Activated CD4-positive, alpha-beta T cell treated with anti-CD3 and anti-CD28 coated beads, Interleukin-2, amount 10 ng/mL, durations not matched to agents 24 days and 14 days (primary cell): ENCODE data around the gene ADGRL3. TPM values are rescaled to one million over a fixed set of nuclear protein-coding genes. Genes with fewer than 3 reads are reported as not detected.
"Not testable (repeated sequence)": the region's sequence is repeated elsewhere in the genome, so short reads cannot be mapped to it uniquely, and the experiment has no call there.

Source experiments
- DNase-seq: peaks from one replicate; pipeline ENCODE4 v3.0.0; 2022
- H3K27ac Mint-ChIP-seq: one replicate; pipeline ENCODE4 v1.8.0; 2022; ENCODE audit warnings: mild to moderate bottlenecking, mixed read lengths
- H3K27me3 Mint-ChIP-seq: one replicate; pipeline ENCODE4 v1.8.0; 2022; ENCODE audit warnings: mixed read lengths
- H3K36me3 Mint-ChIP-seq: one replicate; pipeline ENCODE4 v1.8.0; 2022; ENCODE audit warnings: low read depth, mild to moderate bottlenecking, mixed read lengths
- H3K4me1 Mint-ChIP-seq: one replicate; pipeline ENCODE4 v1.8.0; 2021; ENCODE audit warnings: mixed read lengths
- H3K4me3 Mint-ChIP-seq: one replicate; pipeline ENCODE4 v1.8.0; 2022; ENCODE audit warnings: mild to moderate bottlenecking, moderate library complexity, mixed read lengths
- H3K9me3 Mint-ChIP-seq: one replicate; pipeline ENCODE4 v1.8.0; 2021; ENCODE audit warnings: mixed read lengths
- intact Hi-C: fragments of 100-400 bp; cut with micrococcal nuclease; formaldehyde crosslinking; loops from one replicate; pipeline ENCODE4 v1.15.1; 2023
- total RNA-seq: library from RNA; stranded (reverse); gene quantifications from 2 replicates; pipeline ENCODE4 v1.2.3, GENCODE V29; 2022

ADGRL3 gene
- total RNA-seq, 1 donor from 2014 or later, result not detected

GRCh38 chr4:61318431-61318830, 118.3 kb downstream of the ADGRL3 start:
- Mint-ChIP-seq H3K4me1 (no peaks in the 10 kb centered on the region), H3K4me3 (no peak overlapping the region), H3K36me3 (no peaks in the 10 kb centered on the region), H3K27ac (no peak overlapping the region), H3K27me3 (no peaks in the 10 kb centered on the region), H3K9me3 (no peaks in the 10 kb centered on the region)
- DNase-seq, result no peak
- intact Hi-C loops, result no loop called here

DNA sequence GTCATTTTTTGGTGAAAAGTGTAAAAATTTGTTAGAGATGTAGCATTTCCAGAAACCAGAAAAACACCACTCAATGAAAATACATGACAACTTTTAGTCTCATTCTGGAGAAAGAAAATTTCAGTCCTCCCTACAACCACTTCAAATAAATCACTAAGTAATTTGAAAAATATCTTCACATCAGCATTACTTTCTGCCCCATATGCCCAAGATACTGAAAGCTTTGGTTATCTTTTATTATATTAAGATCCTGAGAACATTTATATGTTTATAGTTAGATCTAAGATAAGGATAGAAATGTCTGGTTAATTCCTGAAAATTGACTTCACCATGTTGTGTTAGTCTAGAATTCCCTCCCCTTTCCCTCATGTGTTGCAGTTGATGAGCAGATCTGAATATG, 119.0 kb downstream of the ADGRL3 start:
- no peak overlapping the region for H3K4me3 Mint-ChIP-seq
- H3K27me3 Mint-ChIP-seq, result no peaks in the 10 kb centered on the region
- no peak for DNase-seq
- no peaks in the 10 kb centered on the region for H3K4me1 Mint-ChIP-seq
- no peaks in the 10 kb centered on the region for H3K36me3 Mint-ChIP-seq
- no peak overlapping the region for H3K27ac Mint-ChIP-seq
- intact Hi-C loops, result no loop called here
- H3K9me3 Mint-ChIP-seq, result no peaks in the 10 kb centered on the region

DNA sequence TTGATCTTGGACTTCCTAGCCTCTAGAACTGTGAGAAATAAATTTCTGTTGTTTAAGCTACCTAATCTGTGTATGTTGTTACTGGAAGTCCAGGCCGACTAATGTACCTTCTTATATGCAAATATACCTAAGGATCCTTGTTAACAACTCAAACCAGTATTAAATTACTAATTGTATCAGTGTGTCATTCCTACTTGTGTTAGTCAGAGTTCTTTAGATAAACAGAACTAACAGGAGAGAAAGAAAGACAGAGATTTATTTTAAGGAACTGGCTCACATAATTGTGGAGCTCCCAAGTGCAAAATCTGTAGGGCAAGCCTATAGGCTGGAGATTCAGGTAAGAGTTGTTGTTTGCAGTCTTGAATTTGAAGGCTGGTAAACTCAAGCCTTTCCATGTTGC, 120.0 kb downstream of the ADGRL3 start:
- H3K27ac Mint-ChIP-seq, result no peak overlapping the region

DNA sequence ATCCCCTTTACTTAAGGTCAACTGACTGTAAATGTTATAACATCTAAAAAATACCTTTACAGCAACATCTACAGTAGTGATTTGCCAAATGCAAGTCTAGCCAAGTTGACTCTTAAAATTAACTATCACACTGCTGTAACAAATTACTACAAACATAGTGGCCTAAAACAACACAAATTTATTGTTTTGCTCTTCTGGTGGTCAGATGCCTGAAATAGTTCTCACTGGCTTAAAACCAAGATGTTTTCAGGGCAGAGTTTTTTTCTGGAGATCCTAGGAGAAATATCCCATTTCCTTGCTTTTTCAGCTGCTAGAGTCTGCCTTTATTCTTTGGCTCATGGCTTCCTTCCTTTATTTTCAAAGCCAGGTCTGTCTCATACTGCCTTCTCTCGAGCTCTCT, 120.5 kb downstream of the ADGRL3 start:
- H3K36me3 Mint-ChIP-seq, result no peaks in the 10 kb centered on the region
- DNase-seq, result no peak
- no peaks in the 10 kb centered on the region for H3K27me3 Mint-ChIP-seq
- no peaks in the 10 kb centered on the region for H3K4me1 Mint-ChIP-seq
- intact Hi-C loops, result no loop called here
- no peak overlapping the region for H3K4me3 Mint-ChIP-seq
- no peaks in the 10 kb centered on the region for H3K9me3 Mint-ChIP-seq
- no peak overlapping the region for H3K27ac Mint-ChIP-seq

More for the DNA sequence above, 120.0 kb downstream of the ADGRL3 start:
- DNase-seq, result no peak
- H3K9me3 Mint-ChIP-seq, result no peaks in the 10 kb centered on the region
- intact Hi-C loops, result no loop called here
- no peak overlapping the region for H3K4me3 Mint-ChIP-seq
- no peaks in the 10 kb centered on the region for H3K36me3 Mint-ChIP-seq
- H3K27me3 Mint-ChIP-seq, result no peaks in the 10 kb centered on the region
- H3K4me1 Mint-ChIP-seq, result no peaks in the 10 kb centered on the region

DNA sequence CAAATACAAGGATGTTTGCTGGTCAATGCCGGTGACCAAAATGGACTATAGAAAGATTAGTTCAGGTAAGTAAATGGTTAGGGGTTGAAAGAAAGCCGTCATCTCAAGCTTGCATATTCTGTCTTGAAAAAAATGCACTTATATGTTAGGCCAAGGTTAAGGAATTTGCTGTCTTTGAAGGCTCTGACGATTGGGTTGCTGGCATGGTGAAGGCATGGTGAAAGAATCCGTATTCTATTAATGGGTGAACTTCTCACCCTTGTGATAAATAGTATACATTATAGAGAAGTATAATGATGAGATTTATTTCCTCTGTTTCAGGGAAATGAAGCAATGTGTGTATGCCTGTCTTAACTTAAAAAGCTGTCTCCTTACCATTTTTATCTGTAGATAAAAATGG, 132.6 kb downstream of the ADGRL3 start:
- H3K9me3 Mint-ChIP-seq, result no peaks in the 10 kb centered on the region
- H3K36me3 Mint-ChIP-seq, result no peaks in the 10 kb centered on the region
- H3K4me3 Mint-ChIP-seq, result no peak overlapping the region
- H3K4me1 Mint-ChIP-seq, result no peaks in the 10 kb centered on the region
- no peak overlapping the region for H3K27ac Mint-ChIP-seq
- intact Hi-C loops, result no loop called here
- DNase-seq, result no peak
- no peaks in the 10 kb centered on the region for H3K27me3 Mint-ChIP-seq

- no peaks in the 10 kb centered on the region for H3K4me1 Mint-ChIP-seq
Observed at GRCh38 chr4:61333490-61333889, 133.4 kb downstream of the ADGRL3 start.

GRCh38 chr4:61335241-61335763, 135.2 kb downstream of the ADGRL3 start:
- Mint-ChIP-seq H3K4me1 (no peaks in the 10 kb centered on the region), H3K27me3 (no peaks in the 10 kb centered on the region), H3K36me3 (no peaks in the 10 kb centered on the region), H3K27ac (no peak overlapping the region), H3K4me3 (no peak overlapping the region), H3K9me3 (no peaks in the 10 kb centered on the region)
- no peak for DNase-seq
- intact Hi-C loops, result no loop called here

More at GRCh38 chr4:61333490-61333889, 133.4 kb downstream of the ADGRL3 start:
- intact Hi-C loops, result no loop called here
- no peak for DNase-seq
- no peak overlapping the region for H3K27ac Mint-ChIP-seq
- no peaks in the 10 kb centered on the region for H3K27me3 Mint-ChIP-seq
- no peaks in the 10 kb centered on the region for H3K36me3 Mint-ChIP-seq
- no peak overlapping the region for H3K4me3 Mint-ChIP-seq
- no peaks in the 10 kb centered on the region for H3K9me3 Mint-ChIP-seq

GRCh38 chr4:61336488-61336887, 136.4 kb downstream of the ADGRL3 start:
- Mint-ChIP-seq H3K27me3 (no peaks in the 10 kb centered on the region), H3K27ac (no peak overlapping the region), H3K4me3 (no peak overlapping the region), H3K36me3 (no peaks in the 10 kb centered on the region), H3K4me1 (no peaks in the 10 kb centered on the region), H3K9me3 (no peaks in the 10 kb centered on the region)
- intact Hi-C loops, result no loop called here
- DNase-seq, result no peak

- Mint-ChIP-seq H3K27ac (no peak overlapping the region), H3K4me3 (no peak overlapping the region), H3K36me3 (no peaks in the 10 kb centered on the region), H3K9me3 (no peaks in the 10 kb centered on the region), H3K27me3 (no peaks in the 10 kb centered on the region), H3K4me1 (no peaks in the 10 kb centered on the region)
- no peak for DNase-seq
- intact Hi-C loops, result no loop called here
Observed at GRCh38 chr4:61336916-61337315, 136.8 kb downstream of the ADGRL3 start.

GRCh38 chr4:61342061-61342460, 141.9 kb downstream of the ADGRL3 start:
- Mint-ChIP-seq H3K9me3 (no peaks in the 10 kb centered on the region), H3K27ac (no peak overlapping the region), H3K36me3 (no peaks in the 10 kb centered on the region), H3K4me1 (no peaks in the 10 kb centered on the region), H3K27me3 (no peaks in the 10 kb centered on the region), H3K4me3 (no peak overlapping the region)
- intact Hi-C loops, result no loop called here
- no peak for DNase-seq

DNA sequence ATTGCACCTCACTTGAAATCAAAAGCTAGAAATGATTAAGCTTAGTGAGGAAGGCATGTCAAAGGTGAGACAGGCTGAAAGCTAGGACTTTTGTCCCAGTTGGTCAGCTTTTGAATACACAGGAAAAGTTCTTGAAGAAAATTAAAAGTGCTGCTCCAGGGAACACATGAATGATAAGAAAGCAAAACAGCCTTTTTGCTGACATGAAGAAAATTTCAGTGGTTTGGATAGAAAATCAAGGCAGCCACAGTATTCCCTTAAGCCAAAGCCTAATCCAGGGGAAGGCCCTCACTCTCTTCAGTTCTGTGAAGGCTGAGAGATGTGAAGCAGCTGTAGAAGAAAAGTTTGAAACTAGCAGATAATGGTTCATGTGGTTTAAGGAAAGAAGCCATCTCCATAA, 150.8 kb downstream of the ADGRL3 start:
- H3K36me3 Mint-ChIP-seq, result no peaks in the 10 kb centered on the region
- no peak overlapping the region for H3K27ac Mint-ChIP-seq
- no peak overlapping the region for H3K4me3 Mint-ChIP-seq
- no peaks in the 10 kb centered on the region for H3K27me3 Mint-ChIP-seq
- no peaks in the 10 kb centered on the region for H3K4me1 Mint-ChIP-seq
- no peak for DNase-seq
- intact Hi-C loops, result no loop called here
- H3K9me3 Mint-ChIP-seq, result no peaks in the 10 kb centered on the region

- Mint-ChIP-seq H3K27ac (no peak overlapping the region), H3K36me3 (no peaks in the 10 kb centered on the region), H3K27me3 (no peaks in the 10 kb centered on the region), H3K9me3 (no peaks in the 10 kb centered on the region), H3K4me1 (no peaks in the 10 kb centered on the region), H3K4me3 (no peak overlapping the region)
- DNase-seq, result no peak
- intact Hi-C loops, result no loop called here
Observed at GRCh38 chr4:61356696-61357095, 156.6 kb downstream of the ADGRL3 start.

- DNase-seq, result no peak
- Mint-ChIP-seq H3K27me3 (no peaks in the 10 kb centered on the region), H3K4me1 (no peaks in the 10 kb centered on the region), H3K36me3 (no peaks in the 10 kb centered on the region), H3K4me3 (no peak overlapping the region), H3K27ac (no peak overlapping the region), H3K9me3 (no peaks in the 10 kb centered on the region)
- intact Hi-C loops, result no loop called here
Observed at GRCh38 chr4:61359301-61359700, 159.2 kb downstream of the ADGRL3 start.

DNA sequence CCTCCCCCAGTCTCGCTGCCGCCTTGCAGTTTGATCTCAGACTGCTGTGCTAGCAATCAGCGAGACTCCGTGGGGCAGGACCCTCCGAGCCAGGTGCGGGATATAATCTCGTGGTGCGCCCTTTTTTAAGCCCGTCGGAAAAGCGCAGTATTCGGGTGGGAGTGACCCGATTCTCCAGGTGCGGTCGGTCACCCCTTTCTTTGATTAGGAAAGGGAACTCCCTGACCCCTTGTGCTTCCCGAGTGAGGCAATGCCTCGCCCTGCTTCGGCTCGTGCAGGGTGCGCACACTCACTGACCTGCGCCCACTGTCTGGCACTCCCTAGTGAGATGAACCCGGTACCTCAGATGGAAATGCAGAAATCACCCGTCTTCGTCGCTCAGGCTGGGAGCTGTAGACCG, 172.7 kb downstream of the ADGRL3 start:
- DNase-seq, H3K27me3 Mint-ChIP-seq, H3K36me3 Mint-ChIP-seq, H3K4me1 Mint-ChIP-seq, H3K4me3 Mint-ChIP-seq, H3K9me3 Mint-ChIP-seq, H3K27ac Mint-ChIP-seq, intact Hi-C loops: not testable (repeated sequence)

GRCh38 chr4:61373901-61374440, 173.8 kb downstream of the ADGRL3 start:
- H3K36me3 Mint-ChIP-seq, result no peaks in the 10 kb centered on the region
- intact Hi-C loops, result no loop called here
- DNase-seq, result no peak
- no peaks in the 10 kb centered on the region for H3K4me1 Mint-ChIP-seq
- no peak overlapping the region for H3K4me3 Mint-ChIP-seq
- H3K9me3 Mint-ChIP-seq, result peaks cover 5% of the 10 kb centered on the region
- no peak overlapping the region for H3K27ac Mint-ChIP-seq
- H3K27me3 Mint-ChIP-seq, result no peaks in the 10 kb centered on the region
